ENCODE measurements around the gene LDLRAD4.

The LDLRAD4 gene

DNA sequence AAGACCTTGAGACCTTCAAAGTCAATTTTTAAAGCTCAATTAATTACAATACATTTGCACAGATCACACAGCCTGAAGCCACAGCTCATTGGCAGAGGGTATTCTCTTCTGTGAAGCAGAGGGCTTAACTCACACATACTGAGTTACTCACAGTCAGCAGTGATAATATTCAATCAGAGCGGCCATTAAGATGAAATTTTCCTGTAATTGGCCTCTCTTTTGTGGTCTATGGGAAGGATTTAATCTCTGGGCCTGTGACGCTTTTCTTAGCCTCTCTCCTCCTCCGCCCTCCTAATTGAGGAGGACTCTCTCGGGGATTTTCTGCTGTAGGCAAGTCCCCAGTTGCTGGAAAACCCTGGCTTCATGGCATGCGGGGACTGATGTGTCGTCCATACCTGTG, 12.3 kb upstream of the LDLRAD4 start:
- no peak for DNase-seq

DNA sequence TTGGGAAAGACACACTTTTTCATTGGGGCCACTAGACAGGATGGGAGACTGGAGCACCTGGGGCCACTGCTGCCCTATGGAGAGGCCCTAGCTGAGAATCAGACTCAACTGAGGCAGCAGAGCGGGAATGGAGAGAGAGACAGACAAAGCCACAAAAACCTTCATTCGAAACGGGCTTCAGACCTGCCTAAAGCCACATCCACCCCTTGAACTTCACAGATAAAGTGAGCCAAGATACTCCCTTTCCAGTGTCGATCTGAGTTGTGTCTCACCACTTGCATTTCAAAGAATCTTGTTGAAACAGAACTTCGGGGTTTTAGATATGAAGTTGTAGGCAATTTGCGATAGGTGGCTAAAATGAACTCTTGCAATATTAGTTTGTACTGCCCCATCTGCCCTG, 11.3 kb upstream of the LDLRAD4 start:
- DNase-seq = no peak

DNA sequence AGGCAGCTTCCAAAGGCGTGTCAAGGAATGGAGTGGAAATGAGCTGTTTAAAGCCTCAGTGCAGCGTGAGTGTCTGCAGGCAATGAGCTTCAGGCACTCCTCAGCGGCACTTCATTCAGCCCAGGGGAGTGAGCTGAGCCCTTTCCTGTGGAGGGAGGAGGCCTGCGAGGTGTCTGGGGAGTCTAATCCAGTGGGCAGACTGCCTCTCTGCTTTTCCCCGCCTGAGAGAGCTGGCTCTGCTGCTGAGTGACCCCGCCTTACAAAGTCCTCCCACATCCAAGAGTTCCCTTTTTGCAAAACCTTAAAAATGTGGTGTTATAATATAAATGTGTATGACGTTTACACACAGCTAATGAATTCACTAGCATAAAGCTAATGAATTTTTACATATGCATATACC, 7.0 kb upstream of the LDLRAD4 start:
- DNase-seq = no peak

DNA sequence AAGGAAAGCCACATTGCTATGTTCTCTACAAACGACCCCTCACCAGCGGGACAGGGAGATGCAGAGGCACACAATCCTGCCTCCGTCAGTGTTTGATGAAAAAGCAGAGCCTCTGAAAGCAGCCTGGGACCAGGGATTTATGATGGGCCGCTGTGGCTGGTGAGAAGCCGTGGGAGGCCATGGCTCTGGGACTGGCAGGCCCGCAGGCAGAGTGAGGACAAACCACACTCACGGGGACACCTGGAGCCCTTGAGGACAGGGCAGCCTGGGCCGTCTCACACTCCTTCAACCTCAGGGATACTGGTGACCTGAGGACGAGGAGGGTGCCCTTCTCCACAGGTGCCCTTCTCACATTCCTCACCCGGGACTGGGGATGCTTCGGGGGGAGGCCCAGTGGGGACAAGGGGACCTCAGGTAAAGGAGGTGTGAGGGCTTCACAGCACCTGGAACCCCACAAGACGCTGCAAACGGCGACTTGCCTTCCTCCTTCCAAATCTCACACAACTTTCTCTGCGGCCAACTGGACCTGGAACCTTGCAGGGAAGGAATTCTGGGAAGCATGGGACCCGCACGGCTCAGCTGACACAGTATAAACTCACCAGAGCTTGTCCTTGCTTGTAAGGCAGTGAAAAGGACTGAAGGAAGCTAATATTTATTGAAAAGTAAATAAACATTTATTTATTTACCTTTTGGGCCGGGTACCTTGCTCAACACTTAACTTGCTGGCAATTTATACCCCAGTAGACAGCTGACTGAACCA, 5.3 kb upstream of the LDLRAD4 start:
- DNase-seq = no peak

DNA sequence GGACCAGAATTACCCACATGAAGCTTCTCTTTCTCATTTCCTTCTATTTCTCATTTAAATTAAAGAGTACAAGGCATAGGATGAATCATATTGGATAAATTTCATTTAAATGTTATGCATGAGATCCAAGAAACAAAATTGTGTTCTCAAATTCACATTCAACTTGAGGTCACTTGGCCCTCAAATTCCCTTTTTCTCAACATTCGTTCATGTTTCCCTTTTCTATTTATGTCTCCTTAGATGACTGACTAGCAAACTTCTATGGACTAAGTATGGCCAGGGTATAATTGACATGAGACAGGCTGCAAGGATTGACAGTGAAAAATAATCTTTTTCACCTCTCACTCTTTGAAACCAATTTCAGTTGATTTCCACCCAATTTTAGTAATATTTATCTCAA, 4.0 kb upstream of the LDLRAD4 start:
- DNase-seq = no peak

DNA sequence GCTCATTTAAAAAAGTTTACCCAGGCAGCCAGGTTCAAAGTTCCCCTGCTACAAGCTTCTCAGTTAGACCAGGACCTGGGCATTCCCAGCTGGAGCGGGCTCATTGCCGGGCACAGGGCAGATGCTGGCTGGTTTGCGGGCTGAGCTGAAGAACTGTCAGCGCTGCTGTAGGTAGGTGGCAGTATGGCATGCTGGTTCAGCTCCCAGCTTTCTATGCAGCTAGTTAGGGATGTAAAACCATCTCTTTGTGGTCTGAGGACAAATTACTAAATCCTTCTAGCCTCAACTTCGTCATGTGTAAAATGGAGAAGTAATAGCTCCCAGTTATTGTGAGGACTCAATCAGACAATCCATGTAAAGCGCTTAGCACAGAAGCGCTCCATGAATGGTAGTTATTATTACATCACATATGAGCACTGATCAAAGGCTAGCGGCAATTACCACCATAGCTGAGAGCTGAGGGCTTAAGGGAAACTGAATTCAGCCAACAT, 2.4 kb upstream of the LDLRAD4 start:
- peak in 1 of 4 experiments; percentile 42 for DNase-seq

DNA sequence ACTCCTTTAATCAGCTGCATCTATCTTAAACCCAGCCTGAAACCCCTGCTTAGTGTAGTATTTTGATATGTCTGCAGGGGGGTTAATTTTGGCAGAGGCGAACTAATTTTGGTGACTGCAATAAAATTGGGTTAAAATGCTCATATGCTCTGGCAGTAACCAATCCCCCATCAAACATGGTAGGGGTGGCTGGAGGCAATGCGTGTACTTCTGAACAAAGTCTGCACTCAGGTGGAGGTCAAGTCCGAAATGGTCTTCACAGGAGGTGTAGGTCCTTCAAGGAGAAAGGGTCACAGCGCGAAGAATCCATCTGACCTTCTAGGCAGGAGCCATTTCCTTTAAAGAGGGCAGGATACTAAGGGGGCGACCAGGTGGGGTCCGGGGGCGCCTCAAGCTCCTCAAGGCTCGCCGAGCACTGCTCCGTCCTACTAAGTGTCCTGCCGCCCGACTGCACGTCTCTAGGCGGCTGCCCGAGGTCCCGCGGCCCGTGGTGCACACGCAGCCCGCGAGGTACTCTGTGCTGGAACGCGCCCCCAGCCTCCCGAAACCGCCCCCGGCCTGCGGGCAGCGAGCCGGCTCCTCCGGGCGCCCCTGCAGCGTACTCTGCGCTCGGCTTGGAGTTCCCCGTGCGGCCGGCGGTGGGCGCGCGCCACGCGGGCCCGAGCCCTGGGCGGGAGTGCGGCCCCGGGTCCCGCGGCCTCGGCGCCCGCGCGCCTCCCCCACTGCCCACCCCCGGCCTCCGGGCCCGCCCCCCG, 1.7 kb upstream of the LDLRAD4 start:
- peak in 2 of 4 experiments; percentile 9 to 50 for DNase-seq

DNA sequence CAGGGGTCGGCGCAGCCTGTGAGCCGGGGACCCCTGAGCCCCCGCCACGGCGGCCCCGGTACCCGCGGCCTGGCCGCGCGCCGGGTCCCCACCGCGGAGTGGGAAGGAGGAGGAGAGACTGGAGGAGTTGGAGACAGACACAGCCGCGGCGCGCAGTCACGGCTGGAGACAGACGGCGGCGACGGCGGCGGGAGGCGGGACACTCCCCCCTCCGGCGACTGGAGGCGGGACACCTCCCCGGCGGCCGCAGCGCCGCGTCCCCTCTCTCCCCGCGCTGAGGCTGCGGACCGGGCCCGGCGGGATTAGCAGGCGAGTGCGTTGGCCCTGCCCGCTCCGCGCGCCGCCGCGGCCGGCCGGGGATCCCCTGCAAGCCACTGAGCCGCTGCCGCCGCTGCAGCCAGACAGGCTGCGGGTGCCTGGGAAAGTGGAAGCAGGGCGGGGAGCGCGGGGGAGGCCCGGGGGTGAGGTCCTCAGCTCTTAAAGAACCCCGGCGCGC, 1.0 kb upstream of the LDLRAD4 start:
- peak; percentile 11 to 54 (median 20) for DNase-seq

DNA sequence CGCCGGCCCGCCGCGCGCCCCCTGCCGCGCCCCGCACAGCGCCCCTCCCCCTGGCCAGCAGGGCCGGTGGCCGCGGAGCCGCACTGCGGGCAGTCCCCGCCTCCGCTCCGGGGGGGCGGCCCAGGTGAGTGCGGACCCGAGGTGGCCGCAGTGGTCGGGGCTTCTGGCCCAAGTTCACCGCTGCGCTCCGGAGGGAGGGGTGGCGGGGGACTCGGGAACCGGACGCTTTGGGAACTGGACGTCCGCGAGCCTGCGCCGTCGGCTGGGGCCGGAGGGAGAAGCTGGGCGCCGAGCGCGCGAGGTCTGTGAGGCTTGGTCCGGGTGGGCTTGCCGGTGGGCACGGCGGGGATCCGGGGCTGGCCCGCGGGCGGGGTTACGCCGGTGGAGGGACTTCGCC, 591 bp upstream of the LDLRAD4 start:
- DNase-seq = no peak

DNA sequence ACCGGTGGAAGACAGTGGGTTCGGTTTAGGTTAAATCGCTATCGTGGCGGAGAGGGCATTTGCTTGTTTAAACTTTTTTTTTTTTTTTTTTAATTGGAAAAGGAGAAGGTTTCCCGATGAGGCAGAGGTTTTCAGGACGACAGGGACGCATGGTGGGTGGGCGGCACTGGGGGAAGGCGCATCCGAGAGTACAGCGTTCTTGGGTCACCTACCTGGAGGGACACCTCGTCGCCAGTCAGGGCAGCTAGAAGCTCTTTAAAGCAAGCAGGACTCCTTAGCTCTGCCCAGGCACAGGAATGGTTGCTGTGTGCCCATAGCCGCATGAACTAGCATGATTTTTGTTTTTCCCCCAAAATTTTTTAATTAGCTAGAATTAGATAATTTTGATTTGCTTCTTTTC, 437 bp downstream of the LDLRAD4 start:
- no peak for DNase-seq

DNA sequence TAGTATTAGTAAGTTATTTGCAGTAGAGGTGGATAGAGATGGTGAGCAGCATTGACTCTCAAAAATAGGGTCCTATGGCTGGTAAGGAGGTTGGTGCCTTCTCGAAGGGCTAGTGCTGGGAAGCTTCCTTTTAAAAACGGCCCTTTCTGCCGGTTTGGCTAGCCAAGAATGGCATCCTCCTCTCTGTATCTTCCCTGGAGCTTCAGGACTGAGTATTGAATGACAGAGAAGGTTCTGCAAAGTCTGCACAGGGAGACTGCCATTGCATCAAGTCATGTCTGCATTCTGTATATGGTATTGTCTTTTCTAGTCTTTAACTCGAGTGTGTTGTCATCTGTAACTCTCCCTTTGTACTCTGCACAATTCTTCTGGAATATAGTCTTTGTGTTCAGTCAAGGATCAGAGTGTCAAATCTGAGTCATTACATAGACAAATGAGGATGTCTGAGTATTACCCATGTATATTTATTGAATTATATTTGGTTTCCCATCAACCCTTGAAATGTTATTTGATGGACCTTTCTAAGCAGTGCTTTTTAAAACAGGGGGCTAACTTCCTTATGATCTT, 1.1 kb downstream of the LDLRAD4 start:
- DNase-seq = no peak

DNA sequence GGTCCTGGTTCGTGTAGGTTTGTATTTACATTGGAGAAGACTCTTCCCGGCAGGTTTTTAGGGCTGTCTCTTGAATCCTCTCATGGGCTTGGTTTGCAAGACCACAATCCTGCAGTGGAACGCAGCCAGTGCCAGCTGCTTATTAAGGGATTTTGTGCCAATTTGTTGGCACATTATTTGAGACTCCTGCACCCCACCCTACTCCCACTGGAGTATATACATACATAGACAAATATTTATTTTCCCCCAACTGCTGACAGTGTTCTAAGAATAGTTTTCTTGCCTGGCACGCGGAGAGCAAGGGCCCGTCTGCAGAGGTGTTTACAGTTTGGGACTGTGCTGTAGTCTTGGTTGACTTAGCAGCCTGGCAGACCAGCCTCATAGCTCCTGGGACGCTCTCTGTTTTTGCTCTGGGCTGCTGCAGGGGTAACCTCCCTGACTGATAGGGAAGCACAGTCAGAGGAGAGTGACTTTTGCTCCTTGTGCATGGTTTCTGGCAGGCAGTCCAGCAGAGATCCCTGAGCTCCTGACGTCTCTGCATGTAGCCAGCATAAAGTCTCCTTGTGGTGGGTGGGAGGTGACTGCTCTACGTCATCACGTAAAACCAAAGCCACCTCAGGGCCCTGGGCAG, 1.9 kb downstream of the LDLRAD4 start:
- DNase-seq = no peak

DNA sequence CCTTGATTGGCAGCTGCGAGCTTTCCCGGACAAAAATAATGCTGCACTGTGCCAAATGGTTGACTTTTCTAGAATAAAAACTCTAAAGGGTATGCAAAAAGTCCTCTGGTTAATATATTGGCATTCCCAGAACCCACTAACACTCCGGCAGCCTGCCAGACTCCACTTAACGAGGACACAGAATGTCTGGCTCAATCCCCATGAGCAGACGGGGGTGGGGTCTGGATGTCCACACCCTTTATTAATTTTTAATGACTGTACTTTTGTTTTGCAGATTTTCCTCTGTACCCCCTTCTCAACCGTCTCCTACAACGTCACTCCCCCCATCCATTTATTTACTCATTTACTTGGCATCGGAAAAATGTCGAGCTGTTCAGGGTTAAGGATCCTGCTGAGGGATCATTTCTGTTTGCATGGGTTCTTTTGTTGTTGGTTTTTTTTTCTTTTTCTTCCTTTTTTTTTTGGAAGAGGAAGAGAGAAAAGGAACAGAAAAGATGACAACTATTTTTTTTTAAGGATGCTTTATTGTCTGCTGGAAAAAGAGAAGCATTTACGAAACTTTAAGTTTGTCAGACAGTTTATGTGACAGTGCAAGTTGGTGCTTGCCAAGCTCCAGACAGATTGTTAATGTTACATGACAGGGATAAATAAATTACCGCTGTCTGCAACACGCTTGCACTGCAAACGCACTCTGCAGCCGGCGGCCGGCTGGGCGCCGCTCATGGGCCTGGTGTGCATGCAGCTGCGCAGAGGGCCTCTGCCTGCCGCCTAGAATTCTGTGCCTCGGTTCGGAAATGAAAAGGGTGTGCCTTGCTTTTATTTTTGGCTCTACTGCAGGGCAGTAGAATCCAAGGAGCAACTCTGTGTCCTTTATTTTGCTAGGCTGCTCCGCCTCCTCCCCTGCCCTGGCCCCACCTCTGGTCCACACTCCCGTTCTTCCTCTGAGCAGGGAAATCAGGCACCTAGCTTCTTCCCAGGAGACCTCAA, 3.6 kb downstream of the LDLRAD4 start:
- DNase-seq = no peak

DNA sequence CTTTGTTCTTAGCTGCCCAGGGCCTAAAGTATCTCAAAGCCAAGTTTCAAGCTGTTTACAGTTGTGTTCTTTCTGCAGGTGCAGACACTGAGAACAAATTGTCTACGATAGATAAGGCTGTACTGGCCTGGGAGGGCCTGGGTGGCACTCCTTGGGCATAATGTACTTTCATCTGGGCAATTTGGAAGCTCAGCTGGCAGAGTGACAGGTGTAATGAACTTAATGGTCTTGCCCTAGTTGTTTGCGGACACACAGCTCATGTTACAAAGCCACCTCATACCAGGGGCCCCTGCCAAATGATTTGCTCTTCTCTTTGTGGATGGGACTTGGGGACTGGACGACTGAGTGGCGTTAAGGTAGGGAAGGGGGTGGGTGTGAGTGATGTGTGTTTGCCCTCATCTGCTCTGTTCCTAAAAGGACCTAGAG, 4.3 kb downstream of the LDLRAD4 start:
- DNase-seq = no peak

DNA sequence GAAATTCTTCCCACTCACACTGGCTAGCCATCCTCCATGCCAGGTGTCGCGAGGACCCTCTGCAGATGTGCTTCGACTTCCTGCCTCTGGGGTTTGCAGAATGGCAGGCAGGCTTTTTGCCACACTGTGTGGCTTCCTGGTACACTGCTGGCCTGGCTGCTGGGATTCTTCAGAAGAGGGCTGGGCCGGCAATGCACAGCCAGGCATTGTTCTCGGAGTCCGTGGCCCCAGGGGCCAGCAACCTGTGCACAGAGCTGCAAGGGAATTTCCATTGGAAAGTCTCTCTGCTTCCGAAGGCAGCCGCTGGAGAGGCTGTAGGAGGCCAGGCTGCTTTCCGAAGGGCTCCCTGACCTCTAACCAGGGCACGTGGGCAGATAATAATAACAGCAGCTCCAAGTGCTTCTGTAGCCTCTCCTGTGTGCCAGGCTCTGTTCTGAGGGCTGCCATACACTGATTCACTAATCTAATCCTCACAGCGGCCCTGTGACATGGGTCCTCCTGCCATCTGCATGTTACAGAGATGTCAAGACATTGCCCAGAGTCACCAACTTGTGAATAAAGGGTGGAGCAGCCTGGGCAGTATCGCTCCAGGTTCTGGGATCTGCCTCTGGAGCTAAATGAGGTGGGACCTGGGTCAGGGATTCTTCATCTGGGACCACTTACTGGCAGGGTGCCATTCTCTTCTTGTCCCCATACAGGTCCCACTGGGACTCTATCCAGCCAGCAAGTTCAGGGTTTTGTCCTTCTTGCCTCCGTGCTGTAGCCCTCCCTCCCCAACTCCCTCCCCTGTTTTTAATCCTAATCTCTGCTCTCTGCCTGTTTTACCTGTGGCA, 5.0 kb downstream of the LDLRAD4 start:
- DNase-seq = no peak

DNA sequence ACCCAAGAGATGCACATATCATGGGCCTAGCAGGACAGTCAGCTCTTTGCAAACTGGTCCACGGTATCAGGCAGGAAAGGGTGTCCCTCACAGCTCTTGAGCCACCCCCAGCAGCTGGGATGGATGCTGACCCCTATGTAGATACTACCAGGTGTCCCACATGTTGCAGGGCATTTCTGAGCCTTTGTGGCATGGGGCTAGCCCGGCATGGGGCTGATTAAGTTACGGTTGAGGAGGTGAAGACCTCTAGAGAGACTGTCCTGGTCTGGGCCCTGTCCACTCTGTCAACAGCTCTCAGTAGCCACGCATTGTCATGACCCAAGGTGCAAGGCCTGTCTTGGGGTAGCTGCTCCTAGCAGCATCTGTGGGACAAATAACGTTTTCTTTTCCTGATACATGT, 6.7 kb downstream of the LDLRAD4 start:
- no peak for DNase-seq

DNA sequence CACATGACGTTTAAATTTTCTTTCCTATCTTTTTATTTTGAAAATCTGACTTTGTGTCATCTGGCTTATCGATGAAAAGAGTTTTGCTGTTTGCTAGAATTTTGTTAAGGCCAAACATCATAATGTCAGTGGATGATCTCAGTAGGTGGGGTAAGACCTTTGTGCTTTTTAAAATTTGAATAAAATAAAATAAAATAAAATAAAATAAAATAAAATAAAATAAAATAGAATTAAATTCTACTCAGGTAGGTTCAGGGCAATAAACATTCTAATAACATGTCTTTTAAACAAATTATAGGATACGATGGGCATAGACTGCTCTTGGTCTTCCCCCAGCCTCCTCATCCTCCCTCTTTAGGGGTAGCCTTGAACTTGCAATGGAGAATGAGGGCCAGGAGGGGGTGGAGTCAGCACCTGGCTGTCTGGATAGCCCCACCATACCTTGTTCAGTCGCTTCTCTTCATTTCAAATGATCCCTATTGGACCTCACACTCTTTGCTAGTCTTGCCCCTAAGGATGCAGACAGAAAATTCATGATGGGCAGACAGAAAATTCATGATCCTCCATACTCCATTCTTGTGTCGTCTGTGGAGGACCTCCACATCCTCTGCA, 8.1 kb downstream of the LDLRAD4 start:
- no peak for DNase-seq

DNA sequence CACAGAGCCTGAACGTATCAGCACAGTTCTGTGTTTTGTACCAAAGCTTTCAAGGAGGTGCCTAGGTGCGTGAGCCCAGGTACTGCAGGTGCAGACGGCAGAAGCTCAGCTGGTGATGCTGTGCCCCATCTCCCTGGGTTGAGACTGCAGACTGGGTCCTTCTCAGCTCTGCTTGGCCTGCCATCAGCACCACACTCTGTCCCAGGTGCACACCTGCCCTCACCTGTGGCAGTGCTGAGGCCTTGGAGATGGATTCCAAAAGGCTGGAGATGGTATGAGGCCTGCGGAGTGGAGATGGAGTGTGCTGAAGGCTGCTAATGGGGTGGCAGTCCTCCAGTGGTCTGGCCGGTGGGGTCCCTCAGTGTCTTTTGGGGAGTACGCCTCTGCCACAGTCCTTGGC, 9.3 kb downstream of the LDLRAD4 start:
- no peak for DNase-seq

DNA sequence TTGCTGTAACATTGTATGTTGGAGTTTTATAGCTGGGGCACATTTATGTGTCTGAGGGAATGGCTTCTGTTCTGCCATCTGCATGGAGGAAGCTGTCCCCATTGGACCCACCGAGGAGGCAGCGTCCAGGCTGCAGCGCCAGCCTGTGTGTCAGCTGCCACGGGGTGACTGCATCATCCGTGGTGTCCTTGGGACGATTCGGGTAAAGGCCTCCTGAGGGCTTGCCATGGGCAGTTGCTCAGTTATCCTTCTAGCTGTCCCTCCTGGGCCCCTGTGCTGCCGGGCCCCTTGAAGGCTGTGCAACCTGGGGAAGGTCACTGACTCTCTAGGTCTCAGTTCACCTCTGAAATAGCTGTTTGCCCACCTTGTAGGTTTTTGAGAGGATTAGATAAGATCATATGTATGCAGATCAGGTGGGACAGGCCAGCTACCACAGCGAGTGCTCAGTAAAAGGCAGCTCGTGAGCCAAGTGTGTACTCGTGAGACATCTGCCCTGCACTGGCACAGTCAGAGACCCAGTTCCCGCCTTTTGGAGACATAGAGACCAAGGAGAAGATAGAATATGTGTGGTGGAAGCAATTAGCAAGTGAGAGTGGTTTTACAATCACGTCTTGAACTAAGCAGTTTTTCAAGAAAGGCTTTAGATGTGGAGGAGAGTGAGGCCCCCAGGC, 10.6 kb downstream of the LDLRAD4 start:
- DNase-seq = no peak

DNA sequence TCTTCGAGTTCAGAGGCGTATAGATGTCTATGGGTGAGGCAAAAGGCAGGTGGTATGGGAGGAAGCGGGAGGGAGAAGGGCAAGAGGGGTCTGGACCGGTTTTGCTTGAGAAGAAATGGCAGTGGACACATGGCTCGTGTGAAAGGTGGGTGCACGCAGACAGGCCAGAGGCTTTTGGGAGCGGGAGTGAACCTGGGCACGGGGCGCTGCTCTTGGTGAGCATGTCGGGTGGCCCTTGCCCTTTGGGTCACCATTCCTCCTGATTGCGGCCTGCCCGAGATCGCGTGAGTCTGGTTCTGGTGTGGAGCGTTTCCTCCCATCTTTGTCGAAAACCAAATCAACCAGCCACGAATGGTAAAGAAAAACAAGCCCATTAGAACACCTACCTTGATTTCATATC, 12.6 kb downstream of the LDLRAD4 start:
- no peak for DNase-seq

All from activated naive CD4-positive, alpha-beta T cell (primary cell).